ENCODE results near the gene GPX5. TPM values are rescaled to one million over a fixed set of nuclear protein-coding genes. Genes with fewer than 3 reads are reported as not detected.

Gene GPX5
- polyA plus RNA-seq, 1 donor from 2014 or later = not detected

- H3K9ac ChIP-seq (ENCODE audit: low read length) = no peak within 1 kb of the TSS
- no peaks in the 10 kb centered on the region for H3K9me3 ChIP-seq (ENCODE audit: low read length)
- no peaks in the 10 kb centered on the region for H3K9me2 ChIP-seq (ENCODE audit: insufficient read depth, low read length)
- no peaks in the 10 kb centered on the region for H3F3A ChIP-seq (ENCODE audit: insufficient read depth, low read length, poor library complexity, severe bottlenecking)
- no peak within 1 kb of the TSS for H3K4me3 ChIP-seq (ENCODE audit: low read length)
- H2AFZ ChIP-seq (ENCODE audit: low read depth, low read length) = no peak within 1 kb of the TSS
- no peaks in the 10 kb centered on the region for H3K27me3 ChIP-seq (ENCODE audit: insufficient read depth, low read depth, low read length)
- no peaks in the 10 kb centered on the region for H4K20me1 ChIP-seq (ENCODE audit: insufficient read depth)
- H3K36me3 ChIP-seq (ENCODE audit: insufficient read depth, low read length) = no peaks in the 10 kb centered on the region
- no peak within 1 kb of the TSS for H3K4me2 ChIP-seq (ENCODE audit: low read length)
- TF ChIP-seq TAF1 (IDR thresholded peaks at IDR 0.05; ENCODE audit: low read depth) (no peak), MXI1 (conservative IDR thresholded peaks at IDR 0.05; ENCODE audit: poor library complexity, severe bottlenecking) (no peak), SMC3 (conservative IDR thresholded peaks at IDR 0.05; ENCODE audit: poor library complexity) (no peak), EZH2 (IDR thresholded peaks at IDR 0.05; ENCODE audit: borderline replicate concordance, insufficient read depth, low read length, poor library complexity, severe bottlenecking) (no peak), RAD21 (conservative IDR thresholded peaks at IDR 0.05) (no peak), POLR2AphosphoS5 (IDR thresholded peaks at IDR 0.05) (no peak), EP300 (conservative IDR thresholded peaks at IDR 0.05; ENCODE audit: poor library complexity, severe bottlenecking) (no peak)
- TF ChIP-seq, protein P1, sequence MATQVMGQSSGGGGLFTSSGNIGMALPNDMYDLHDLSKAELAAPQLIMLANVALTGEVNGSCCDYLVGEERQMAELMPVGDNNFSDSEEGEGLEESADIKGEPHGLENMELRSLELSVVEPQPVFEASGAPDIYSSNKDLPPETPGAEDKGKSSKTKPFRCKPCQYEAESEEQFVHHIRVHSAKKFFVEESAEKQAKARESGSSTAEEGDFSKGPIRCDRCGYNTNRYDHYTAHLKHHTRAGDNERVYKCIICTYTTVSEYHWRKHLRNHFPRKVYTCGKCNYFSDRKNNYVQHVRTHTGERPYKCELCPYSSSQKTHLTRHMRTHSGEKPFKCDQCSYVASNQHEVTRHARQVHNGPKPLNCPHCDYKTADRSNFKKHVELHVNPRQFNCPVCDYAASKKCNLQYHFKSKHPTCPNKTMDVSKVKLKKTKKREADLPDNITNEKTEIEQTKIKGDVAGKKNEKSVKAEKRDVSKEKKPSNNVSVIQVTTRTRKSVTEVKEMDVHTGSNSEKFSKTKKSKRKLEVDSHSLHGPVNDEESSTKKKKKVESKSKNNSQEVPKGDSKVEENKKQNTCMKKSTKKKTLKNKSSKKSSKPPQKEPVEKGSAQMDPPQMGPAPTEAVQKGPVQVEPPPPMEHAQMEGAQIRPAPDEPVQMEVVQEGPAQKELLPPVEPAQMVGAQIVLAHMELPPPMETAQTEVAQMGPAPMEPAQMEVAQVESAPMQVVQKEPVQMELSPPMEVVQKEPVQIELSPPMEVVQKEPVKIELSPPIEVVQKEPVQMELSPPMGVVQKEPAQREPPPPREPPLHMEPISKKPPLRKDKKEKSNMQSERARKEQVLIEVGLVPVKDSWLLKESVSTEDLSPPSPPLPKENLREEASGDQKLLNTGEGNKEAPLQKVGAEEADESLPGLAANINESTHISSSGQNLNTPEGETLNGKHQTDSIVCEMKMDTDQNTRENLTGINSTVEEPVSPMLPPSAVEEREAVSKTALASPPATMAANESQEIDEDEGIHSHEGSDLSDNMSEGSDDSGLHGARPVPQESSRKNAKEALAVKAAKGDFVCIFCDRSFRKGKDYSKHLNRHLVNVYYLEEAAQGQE (IDR thresholded peaks at IDR 0.05; ENCODE audit: borderline replicate concordance) = no peak
- TF ChIP-seq, protein P2, sequence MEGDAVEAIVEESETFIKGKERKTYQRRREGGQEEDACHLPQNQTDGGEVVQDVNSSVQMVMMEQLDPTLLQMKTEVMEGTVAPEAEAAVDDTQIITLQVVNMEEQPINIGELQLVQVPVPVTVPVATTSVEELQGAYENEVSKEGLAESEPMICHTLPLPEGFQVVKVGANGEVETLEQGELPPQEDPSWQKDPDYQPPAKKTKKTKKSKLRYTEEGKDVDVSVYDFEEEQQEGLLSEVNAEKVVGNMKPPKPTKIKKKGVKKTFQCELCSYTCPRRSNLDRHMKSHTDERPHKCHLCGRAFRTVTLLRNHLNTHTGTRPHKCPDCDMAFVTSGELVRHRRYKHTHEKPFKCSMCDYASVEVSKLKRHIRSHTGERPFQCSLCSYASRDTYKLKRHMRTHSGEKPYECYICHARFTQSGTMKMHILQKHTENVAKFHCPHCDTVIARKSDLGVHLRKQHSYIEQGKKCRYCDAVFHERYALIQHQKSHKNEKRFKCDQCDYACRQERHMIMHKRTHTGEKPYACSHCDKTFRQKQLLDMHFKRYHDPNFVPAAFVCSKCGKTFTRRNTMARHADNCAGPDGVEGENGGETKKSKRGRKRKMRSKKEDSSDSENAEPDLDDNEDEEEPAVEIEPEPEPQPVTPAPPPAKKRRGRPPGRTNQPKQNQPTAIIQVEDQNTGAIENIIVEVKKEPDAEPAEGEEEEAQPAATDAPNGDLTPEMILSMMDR (IDR thresholded peaks at IDR 0.05; ENCODE audit: poor library complexity, severe bottlenecking) = no peak
- H3K79me2 ChIP-seq (replicated peaks; ENCODE audit: insufficient read depth, low read length) = no peaks in the 10 kb centered on the region
- H3K27ac ChIP-seq (ENCODE audit: low read length) = no peak within 1 kb of the TSS
Measured at GRCh38 chr6:28515676-28516075, 10.0 kb upstream of the GPX5 start, which contains the start of gene GPX6. GPX6 (minus strand) TSS chr6:28515793; CDS start chr6:28515743, 50 bp downstream.

GRCh38 chr6:28517964-28518363 is 7.7 kb upstream of the GPX5 start:
- Histone ChIP-seq H3K27me3 (ENCODE audit: insufficient read depth, low read depth, low read length) (no peaks in the 10 kb centered on the region), H3K4me2 (ENCODE audit: low read length) (no peak overlapping the region), H2AFZ (ENCODE audit: low read depth, low read length) (no peak overlapping the region), H3K9me2 (ENCODE audit: insufficient read depth, low read length) (no peaks in the 10 kb centered on the region), H3K79me2 (replicated peaks; ENCODE audit: insufficient read depth, low read length) (no peaks in the 10 kb centered on the region), H3K27ac (ENCODE audit: low read length) (no peak overlapping the region), H3K4me3 (ENCODE audit: low read length) (no peak overlapping the region), H3K36me3 (ENCODE audit: insufficient read depth, low read length) (no peaks in the 10 kb centered on the region), H3K9ac (ENCODE audit: low read length) (no peak overlapping the region), H3K9me3 (ENCODE audit: low read length) (no peaks in the 10 kb centered on the region), H3F3A (ENCODE audit: insufficient read depth, low read length, poor library complexity, severe bottlenecking) (no peaks in the 10 kb centered on the region), H4K20me1 (ENCODE audit: insufficient read depth) (no peaks in the 10 kb centered on the region)
- TF ChIP-seq EZH2 (IDR thresholded peaks at IDR 0.05; ENCODE audit: borderline replicate concordance, insufficient read depth, low read length, poor library complexity, severe bottlenecking) (no peak), EP300 (conservative IDR thresholded peaks at IDR 0.05; ENCODE audit: poor library complexity, severe bottlenecking) (no peak), RAD21 (conservative IDR thresholded peaks at IDR 0.05) (no peak), MXI1 (conservative IDR thresholded peaks at IDR 0.05; ENCODE audit: poor library complexity, severe bottlenecking) (no peak)
- TF ChIP-seq, protein P1 (IDR thresholded peaks at IDR 0.05; ENCODE audit: borderline replicate concordance) = no peak

All from neural cell (in vitro differentiated cells).